HG03045 (cell line): ENCODE results near the gene C10orf143.
"Not testable (repeated sequence)": the region's sequence is repeated elsewhere in the genome, so short reads cannot be mapped to it uniquely, and the experiment has no call there.

ENCODE experiments used
- ATAC-seq: cut with Tn5 transposase; IDR thresholded peaks from one replicate; pipeline ENCODE4 v1.9.1; 2021; ENCODE audit warnings: mild to moderate bottlenecking, moderate library complexity; ENCODE audit not compliant: unreplicated experiment

Gene C10orf143

DNA sequence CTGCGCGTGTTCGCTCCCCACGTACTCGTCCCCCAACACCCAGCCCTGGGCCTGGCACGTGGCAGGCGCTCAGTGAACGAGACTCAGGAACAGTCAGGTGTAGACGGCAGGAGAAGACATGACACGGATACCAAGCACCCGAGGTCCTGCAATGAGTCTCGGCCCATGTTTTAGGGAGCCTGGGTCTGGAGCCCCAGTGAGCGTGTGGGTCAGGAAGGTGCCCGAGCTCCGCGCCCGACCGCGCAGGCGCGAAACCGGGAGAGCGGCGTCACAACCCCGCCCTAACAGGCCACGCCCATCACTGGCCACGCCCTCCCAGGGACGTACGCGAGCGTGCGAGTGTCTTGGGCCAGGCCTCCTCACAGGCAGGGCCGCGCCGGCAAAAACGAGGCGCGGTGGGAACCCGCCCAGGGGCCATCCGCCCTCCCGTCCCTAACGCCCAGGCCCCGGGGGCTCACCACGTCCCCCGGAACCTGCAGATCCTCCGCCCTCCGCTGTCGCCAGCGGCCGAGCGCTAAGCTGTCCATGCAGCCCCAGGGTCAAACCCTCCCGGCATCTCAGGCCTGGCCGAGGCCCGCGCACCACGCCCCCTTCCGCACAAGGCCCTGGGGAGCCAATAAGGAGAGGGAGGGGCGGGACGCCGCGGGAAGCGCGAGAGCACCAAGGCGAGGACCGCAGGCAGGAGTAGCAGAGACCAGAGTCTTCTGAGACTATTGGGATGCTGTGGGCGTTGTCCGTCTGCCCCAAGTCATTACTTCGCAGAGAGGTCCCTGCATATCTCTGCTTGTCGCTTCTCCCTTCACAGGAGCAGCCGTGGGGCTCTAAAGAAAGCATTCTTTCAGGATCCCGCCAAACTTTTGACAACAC lies at the start of gene C10orf143:
TSS of gene C10orf143 (minus strand) at position 585 of the 867 bp plus-strand sequence. CDS start at position 527, 58 bp downstream.
- ATAC-seq = peak; percentile 84

DNA sequence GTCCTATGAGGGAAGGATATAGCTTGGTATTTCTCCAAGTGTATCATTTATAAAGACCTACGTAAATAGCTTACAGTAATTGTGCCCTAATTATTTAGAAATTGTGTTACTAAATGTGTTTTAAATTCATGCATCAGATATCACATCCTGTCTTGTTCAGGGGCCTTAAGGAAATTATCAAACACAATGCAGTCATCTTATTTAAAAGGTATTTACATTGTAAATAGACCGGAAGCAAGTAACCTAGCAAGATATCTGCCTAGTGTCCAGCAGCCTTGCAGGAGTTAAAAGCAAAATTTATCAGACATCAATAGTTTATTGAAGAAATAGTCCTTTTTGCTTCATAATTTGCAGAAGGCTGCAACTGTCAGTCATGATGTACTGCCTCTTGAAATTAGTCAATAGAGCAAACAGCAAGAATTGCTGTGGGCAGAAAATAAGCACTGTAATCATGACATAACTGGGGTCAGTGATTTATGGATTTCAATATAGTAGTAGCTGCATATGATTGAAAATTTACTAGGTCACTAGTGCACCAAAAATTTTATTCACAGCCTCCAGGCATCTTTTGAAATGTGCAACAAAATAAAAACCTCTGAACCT lies 48.7 kb upstream of the C10orf143 start:
- ATAC-seq = no peak

DNA sequence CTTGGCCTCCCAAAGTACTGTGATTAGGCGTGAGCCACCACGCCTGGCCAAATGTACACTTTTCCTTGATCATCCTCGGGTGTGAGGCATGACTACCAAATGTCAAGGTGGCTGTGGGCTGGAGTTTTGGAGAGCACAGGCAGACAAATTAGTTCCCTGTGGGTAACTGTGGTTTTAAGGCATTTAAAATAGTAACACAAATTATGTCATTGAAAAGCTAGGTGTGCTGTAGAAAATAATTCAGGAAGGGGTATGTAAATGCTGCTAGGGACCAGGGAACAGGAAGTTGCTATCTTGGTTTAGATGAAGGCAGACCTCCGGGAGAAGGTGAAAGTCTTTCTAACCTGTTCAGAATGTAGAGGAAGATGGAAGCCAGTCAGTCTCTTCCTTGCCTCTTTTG lies 35.4 kb upstream of the C10orf143 start:
- no peak for ATAC-seq

DNA sequence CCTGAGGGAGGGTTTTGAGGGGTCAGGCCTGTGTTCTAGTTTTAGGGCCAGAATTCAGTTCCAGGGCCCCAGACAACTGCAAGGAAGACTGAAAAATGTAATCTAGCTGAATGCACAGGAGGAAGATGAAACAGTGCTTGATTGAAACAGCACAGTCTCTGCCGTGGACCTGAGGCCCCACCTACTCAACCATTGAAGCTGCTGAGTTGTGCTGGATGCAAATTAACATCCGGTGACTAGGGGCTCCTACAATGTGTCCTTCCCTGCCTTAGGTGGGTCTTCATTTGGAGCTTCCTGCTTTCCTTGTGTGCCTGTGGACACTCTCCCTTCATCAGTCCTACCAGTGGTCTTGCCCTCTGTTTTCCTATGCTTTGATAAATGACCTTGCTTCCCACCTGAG lies 31.2 kb upstream of the C10orf143 start:
- peak; percentile 69 for ATAC-seq

DNA sequence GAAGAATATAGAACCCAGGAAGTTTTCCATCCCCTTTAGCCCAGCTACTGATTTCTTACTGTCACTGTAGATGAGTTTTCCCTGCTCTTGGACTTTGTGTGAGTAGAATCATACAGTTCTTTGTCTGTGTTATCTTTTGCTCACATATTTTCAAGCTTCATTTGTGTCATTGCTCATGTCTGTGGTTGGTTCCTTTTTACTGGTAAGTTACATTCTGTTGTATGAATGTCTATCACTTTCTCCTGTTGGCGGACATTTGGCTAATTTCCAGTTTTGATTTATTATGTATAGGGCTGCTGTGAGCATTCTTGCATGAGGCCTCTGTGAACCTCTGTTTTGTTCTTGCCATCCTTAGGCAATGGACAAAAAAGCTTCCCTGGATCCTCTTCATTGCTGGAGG lies 30.8 kb upstream of the C10orf143 start:
- no peak for ATAC-seq

DNA sequence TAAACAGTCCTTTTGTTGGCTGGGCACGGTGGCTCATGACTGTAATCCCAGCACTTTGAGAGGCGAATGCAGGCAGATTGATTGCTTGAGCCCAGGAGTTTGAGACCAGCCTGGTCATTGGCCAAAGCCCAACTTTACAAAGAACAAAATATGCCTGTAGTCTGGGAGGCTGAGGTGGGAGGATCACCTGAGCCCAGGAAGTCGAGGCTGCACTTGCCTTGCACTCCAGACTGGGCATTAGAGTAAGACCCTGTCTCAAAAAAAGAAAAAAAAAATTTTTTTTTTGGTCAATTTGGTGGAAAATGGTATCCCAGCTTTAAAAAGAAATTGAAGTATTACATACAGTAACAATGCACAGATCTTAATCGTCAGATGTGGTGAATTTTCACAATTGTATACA lies 30.4 kb upstream of the C10orf143 start:
- no peak for ATAC-seq

DNA sequence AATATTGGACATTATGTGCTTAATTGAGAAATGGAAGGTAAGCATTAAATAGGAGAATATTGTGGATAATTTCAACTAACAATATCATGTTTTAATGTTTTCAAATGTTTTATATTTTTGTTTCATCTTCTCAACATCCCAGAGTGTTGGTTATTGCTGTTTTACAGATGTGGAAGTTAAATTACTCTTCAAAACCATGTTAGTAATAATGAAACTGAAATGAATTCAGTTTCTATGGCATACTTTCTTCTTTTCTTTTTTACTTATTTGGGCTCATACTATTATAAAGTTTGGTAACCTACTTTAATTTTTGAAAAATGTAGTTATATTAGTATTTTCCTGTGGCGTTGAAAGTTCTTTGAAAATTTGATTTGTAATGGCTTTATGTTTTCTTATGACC lies 29.8 kb upstream of the C10orf143 start:
- no peak for ATAC-seq

DNA sequence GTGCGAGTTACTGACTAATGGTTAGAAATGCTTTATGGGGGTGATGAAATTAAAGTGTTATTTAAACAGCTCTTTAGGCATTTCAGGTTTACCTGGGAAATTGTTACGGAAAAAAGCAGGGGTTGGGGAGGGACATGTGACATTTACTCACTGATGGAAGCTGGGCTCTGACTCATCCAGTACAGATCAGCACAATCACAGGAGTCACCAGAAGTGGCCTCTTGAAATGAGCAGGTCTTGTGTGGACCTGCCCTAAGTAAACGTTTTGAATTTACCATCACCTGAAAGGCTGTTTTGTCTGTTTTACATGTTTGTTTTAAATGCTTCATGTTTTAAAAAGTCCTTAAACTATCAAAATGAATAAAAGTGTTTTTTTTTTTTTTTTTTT lies 27.8 kb upstream of the C10orf143 start:
- ATAC-seq = no peak

DNA sequence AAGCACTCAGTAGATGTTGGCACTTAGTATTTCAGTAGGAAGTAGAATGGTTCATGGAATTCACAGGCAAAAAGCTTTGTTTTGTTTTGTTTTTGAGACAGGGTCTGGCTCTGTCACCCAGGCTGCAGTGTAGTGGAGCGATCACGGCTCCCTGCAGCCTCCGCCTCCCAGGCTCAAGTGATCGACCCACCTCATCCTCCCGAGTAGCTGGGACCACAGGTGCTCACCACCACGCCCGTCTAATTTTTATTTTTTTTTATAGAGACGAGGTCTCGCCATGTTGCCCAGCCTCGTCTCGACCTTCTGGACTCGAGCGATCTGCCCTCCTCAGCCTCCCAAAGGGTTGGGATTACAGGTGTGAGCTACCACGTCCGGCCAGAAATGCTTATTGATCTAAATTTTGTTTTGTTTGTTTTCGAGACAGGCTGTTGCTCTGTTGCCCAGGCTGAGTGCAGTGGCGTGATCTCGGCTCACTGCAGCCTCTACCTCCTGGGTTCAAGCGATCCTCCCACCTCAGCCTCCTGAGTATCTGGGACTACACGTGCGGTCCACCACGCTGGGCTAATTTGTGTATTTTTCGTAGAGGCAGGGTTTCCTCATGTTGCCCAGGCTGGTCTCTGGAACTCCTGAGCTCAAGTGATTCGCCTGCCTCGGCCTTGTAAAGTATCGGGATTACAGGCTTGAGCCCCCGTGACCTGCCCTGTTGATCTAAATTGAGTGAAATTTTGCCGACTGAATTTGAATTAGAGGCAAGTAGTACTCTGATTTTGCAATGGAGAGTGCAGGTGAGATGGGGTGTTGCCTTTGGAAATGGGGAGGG lies 27.2 kb upstream of the C10orf143 start:
- ATAC-seq = no peak

DNA sequence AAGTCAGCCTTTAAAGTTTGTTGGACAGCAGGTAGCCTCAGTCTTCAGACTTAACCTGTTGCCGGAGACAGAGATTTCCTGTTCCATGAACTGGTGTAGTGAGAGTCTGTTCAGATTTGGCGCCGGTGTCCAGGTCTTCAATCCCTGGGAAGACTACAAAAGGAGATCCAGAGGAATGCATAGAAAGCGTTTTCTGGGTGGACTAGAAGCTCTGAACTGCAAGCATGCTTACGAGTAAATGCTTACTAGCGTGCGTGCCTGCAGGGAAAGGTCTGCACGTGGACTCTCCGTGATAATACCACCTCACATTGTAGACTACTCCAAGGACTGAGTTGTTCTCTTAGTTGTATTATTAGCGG lies 26.4 kb upstream of the C10orf143 start:
- no peak for ATAC-seq

DNA sequence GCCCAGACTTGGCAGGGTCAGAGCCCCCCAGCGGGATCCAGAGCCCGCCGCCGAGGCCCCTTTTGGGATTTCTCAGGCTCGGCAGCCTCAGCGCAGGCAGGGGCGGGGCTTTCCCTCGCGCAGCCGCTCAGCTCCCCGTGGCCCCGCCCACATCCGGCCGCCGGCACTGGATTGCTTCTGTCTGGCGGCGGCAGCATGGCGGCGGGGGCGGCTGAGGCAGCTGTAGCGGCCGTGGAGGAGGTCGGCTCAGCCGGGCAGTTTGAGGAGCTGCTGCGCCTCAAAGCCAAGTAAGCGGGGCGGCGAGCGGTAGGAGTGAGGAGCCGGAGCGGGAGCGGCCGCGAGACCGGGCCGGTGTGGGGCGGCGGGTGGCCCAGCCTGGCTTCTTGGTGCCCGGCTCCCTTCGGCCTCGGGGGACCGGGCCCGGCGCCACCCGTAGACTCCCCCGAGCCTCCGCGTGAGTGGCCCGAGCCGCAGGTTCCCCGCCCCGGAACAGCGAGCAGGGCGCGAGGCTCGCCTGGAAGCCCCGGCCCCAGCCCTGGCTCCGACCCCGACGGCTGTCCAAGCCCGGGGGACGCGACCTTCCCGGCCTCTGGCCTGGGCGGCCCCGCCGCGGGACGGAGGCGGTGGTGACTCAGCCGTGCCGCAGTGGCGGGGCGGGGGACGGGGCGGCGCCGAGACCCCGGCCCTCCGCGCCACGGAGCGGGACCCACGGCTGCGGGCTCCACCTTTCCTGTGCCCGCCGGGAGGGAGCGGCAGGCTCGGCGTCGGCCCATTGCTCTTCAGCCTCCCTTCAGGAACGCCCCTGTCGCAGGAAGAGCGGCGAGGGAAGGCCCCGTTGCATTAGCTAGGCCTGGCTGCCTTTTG lies 25.8 kb upstream of the C10orf143 start, which contains the start of gene GLRX3:
TSS of gene GLRX3 (plus strand) at position 166 of the 864 bp plus-strand sequence. CDS start at position 196, 30 bp downstream.
- peak; percentile 87 for ATAC-seq

DNA sequence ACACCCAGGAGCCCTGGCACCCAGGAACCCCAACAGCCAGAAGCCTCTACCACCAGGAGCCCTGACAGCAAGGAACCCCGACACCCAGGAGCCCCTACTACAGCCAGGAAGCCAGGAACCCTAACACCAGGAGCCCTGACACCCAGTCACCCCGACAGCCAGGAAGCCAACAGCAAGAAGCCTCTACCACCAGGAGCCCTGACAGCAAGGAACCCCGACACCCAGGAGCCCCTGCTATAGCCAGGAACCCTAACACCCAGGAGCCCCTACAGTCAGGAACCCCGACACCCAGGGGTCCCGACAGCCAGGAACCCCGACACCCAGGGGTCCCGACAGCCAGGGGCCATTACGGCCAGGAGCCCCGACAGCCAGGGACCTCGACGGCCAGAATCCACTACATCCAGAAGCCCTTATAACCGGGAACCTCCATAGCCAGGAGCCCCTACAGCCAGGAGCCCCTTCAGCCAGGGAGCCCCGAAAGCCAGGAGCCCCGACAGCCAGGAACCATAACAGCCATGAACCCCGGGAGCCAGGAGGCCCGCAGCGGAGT lies 25.1 kb upstream of the C10orf143 start:
- ATAC-seq = peak; percentile 12

DNA sequence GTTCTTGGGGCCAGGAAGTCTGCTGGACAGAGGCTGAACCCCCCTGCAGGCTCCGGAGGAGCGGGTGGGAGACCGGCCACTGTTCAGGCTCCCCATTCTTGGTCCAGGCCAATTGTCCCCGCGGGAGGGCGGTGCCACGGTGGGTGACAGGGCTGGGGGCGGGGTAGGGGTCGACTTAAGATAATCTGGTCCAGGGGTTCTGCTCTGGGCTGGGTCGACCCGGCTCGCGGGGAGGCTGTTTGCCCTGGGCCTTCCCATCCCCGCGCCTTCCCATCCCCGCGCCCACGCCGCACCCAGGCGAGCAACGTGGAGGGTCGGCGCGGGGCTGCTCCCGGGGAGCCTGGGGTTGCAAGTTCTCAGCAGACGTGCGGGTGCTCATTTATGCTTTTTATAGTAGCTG lies 18.3 kb upstream of the C10orf143 start:
- ATAC-seq = no peak

DNA sequence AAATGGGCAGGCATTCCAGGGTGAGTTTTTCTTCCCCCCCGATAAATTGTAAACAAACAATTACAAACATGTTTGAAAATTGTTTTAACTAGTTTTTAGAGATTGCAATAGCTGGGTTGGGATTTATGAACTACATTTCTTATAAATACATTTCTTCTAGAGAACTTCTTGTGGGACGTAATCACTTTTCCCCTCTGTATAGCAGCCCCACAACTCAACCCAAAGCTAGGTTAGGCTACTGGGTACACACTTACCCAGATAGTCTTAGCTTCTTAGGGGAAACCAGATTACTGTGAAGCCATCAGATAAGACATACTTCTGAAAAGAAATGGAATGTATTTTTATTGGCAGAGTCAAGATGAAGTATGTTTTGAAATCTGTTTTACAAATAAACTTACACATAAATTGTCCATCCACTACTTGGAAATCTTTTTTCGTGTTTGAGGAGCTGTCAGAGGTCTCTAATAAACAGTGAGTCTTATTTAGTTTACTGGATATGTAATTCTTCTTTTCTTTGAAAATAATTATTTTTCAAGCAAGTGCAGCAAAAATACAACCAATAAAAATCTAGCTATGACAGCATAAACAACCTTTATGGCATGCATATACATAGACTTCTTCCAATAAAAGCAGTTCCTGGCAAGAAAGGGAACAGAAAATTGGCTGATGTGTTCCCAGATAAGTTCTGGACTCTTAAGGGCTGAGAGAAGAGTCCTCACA lies 17.6 kb upstream of the C10orf143 start:
- no peak for ATAC-seq

DNA sequence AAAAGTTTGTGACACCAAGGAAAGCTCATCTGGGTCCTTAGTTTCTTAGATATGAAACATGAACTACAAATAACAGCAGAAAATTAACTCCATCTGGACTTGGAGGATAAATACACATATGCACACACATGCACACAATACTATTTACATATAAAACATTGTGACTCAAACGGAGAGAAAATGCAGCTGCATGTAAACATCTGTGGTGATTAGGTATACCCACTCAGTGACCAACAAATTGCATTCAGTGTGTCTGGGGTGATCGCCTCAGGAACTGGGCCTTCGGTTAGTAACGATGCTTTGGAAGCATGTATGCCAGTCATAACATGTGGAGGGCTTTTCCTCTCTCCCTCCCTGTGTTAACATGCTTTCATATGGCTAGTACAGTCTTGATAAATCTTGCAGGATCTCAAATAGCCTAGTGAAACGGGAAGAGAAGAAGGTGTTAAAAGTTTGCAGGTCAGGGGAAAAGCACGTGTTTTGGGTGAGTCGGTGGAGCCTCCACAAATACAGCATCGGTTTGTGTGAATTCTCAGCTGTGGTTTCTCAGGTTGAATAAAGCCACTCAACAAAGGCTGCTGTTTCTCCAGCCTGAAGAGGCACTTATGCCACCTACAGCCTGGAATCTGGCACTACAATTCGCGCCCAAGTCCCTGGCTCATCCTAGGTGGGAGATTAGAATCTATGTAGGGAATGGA lies 16.9 kb upstream of the C10orf143 start:
- peak; percentile 93 for ATAC-seq

DNA sequence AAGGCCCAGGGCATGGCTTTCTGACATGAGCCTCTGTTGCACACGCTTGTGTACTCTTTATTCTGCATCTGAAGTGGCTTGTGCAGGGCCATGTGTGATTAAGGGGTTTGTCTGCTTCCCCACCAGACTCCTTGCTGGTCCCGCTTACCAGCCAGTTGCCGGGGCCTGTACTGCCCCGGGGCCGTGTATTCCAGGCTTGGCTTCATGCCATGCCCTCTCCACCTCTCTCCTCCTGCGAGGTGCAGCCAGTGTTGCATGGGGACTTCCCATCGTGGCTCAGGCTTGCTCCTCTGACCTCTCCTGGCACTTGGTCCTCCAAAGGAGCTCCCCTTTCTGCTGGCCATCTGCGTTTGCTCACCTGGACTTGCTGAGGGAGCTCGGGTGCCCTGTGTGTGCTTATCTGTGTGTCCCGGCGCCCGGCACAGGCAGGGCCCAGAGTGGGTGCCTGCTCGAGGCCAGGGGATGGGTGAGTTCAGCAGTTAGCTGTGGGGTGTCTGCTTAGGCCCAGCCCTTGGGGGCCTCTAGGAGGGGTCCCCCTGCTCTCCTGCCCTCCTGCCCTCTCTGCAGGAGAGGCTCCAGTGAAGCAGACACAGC lies 11.0 kb upstream of the C10orf143 start:
- no peak for ATAC-seq

DNA sequence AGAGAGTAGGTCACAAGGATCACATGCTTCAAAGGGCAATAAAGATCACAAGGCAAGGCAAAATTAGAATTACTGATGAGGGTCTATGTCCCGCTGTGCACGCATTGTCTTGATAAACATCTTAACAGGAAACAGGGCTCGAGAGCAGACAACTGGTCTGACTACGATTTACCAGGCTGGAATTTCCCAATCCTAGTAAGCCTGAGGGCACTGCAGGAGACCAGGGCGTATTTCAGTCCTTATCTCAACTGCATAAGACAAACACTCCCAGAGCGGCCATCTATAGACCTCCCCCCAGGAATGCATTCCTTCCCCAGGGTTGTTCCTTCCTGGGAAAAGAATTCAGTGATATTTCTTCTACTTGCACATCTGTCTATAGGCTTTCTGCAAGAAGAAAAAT lies 6.9 kb upstream of the C10orf143 start:
- ATAC-seq = not testable (repeated sequence)

DNA sequence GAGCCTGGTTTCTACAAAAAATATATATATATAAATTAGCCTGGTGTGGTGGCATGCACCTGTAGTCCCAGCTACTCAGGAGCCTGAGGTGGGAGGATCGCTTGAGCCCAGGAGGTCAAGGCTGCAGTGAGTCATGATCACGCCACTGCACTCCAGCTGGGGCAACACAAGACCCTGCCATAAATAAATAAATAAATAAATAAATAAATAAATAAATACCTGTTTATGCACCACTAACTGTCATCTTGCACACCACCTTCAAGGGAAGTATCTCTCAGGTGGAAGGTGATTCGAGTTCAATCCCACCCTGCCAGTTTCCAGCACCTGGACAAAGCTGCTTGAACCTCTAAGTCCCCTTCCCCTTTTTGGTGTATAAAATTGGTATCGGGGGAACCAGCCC lies 6.3 kb upstream of the C10orf143 start:
- ATAC-seq = not testable (repeated sequence)

DNA sequence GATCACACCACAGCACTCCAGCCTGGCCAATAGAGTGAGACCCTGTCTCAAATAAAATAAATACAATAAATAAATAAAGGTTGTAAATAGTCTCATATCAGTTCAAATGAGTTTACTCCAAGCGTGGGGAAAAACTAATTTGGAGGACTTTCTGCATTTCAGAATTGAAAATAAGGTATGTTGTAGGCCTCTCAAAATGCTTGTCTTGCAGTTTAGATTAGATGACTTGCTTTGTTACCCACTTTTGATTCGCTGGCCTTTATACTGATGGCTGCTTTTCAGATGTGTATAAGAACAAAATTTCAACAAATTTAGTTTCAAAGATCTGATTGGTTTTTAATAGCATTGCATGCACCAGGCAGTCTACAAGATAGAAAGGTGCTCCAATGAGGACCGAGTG lies 2.2 kb upstream of the C10orf143 start:
- no peak for ATAC-seq
